NCI-H82 treated with DMSO at 0.1 percent for 48 hours (cell line): ENCODE measurements around the gene DOCK10.

ENCODE experiments used
- DNase-seq: peaks from one replicate; lab custom pipeline; 2025; ENCODE audit not compliant: unreplicated experiment; lab: John Stamatoyannopoulos, UW

DOCK10 gene

GRCh38 chr2:224793946-224794345, 248.3 kb downstream of the DOCK10 start:
- DNase-seq: no peak

- no peak for DNase-seq
These were observed 255.4 kb downstream of the DOCK10 start for GRCh38 chr2:224786848-224787247.

- DNase-seq: no peak
These were observed 260.9 kb downstream of the DOCK10 start for GRCh38 chr2:224781400-224781799.

GRCh38 chr2:224780823-224781222, 261.4 kb downstream of the DOCK10 start:
- DNase-seq: no peak

GRCh38 chr2:224780106-224780505, 262.2 kb downstream of the DOCK10 start:
- no peak for DNase-seq

- DNase-seq: peak; percentile 30
These were observed 263.8 kb downstream of the DOCK10 start for GRCh38 chr2:224778474-224778877.

GRCh38 chr2:224777559-224777930, 264.7 kb downstream of the DOCK10 start:
- no peak for DNase-seq

- no peak for DNase-seq
These were observed 265.3 kb downstream of the DOCK10 start for GRCh38 chr2:224776795-224777558.

- DNase-seq: no peak
These were observed 266.6 kb downstream of the DOCK10 start for GRCh38 chr2:224775647-224776046.

GRCh38 chr2:224774735-224775134, 267.5 kb downstream of the DOCK10 start:
- no peak for DNase-seq

GRCh38 chr2:224772494-224772893, 269.8 kb downstream of the DOCK10 start:
- DNase-seq: no peak

GRCh38 chr2:224769489-224769888, 272.8 kb downstream of the DOCK10 start:
- DNase-seq: no peak

GRCh38 chr2:224764565-224765236, 277.6 kb downstream of the DOCK10 start:
- DNase-seq: no peak

GRCh38 chr2:224757934-224758548, 284.2 kb downstream of the DOCK10 start:
- no peak for DNase-seq

- no peak for DNase-seq
These were observed 288.3 kb downstream of the DOCK10 start for GRCh38 chr2:224753743-224754540.

- DNase-seq: no peak
These were observed 290.1 kb downstream of the DOCK10 start for GRCh38 chr2:224751996-224752698.

GRCh38 chr2:224749136-224749535, 293.1 kb downstream of the DOCK10 start:
- DNase-seq: no peak

GRCh38 chr2:224747765-224748164, 294.5 kb downstream of the DOCK10 start:
- DNase-seq: no peak

- no peak for DNase-seq
These were observed 306.0 kb downstream of the DOCK10 start for GRCh38 chr2:224736227-224736626.

- no peak for DNase-seq
These were observed 307.3 kb downstream of the DOCK10 start for GRCh38 chr2:224734949-224735348.

- DNase-seq: no peak
These were observed 310.6 kb downstream of the DOCK10 start for GRCh38 chr2:224731665-224732064.
